Esophagus mucosa (tissue), 1 donor: ENCODE results near the gene THBS1. TPM values are rescaled to one million over a fixed set of nuclear protein-coding genes. Genes with fewer than 3 reads are reported as not detected.

ENCODE experiments used
- ATAC-seq: fragments of 200-7000 bp; cut with Tn5 transposase; one replicate; pipeline ENCODE4 v1.9.1; 2020
- total RNA-seq: library from RNA; stranded (reverse); gene quantifications from one replicate; pipeline ENCODE4 v1.2.4, GENCODE V29; 2023
- donor health status: DM: yes; HTN: yes; CAD: no.

The THBS1 gene
- total RNA-seq, 1 donor from 2014 or later = 16.3 TPM

- no peak for ATAC-seq
Measured at GRCh38 chr15:39574427-39574826, 6.5 kb upstream of the THBS1 start.

- no peak for ATAC-seq
Measured at GRCh38 chr15:39575180-39575579, 5.7 kb upstream of the THBS1 start.

- no peak for ATAC-seq
Measured at GRCh38 chr15:39578851-39579486, 1.9 kb upstream of the THBS1 start.

DNA sequence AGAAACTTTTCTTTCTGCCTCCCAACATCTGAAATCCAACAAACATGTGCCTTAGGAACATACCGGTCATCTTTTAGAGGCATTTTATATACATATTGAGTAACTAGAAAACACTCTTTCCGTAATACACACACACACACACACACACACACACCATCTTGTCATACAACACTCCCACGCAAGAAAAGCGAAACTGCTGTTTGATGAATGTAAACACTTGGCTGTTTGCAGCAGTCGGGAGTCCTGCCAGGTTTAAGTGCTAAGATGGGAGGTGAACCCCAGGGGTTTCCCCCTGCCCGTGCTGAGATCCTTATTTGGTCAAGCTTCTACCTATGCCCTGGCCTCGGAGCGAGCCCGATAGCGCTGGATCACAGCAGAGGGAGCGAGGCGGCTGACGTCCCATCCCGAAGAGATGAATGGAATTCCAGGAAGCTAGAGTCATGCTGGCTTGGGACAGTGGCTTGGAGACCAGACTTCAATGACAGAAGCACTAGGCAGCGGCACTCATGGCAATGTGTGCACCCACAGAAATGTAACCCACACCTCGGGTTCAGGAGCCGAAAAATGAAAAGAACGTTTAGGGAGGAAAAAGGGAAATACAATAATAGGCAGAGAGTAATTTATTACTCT is 1.3 kb upstream of the THBS1 start:
- peak; percentile 40 for ATAC-seq

DNA sequence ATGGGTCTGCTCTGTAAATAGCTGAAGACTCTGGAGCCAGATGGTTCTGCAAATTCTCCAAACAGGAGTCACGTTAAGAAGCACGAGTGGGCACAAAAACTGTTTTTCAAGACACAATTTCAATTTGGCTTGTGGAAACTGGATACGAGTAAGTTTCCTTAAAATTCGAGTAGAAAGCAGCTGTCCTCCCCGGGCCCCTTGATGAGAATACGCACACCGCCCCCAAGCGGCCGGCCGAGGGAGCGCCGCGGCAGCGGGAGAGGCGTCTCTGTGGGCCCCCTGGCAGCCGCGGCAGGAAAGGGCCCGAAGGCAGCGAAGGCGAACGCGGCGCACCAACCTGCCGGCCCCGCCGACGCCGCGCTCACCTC is 778 bp upstream of the THBS1 start:
- ATAC-seq = peak; percentile 91

DNA sequence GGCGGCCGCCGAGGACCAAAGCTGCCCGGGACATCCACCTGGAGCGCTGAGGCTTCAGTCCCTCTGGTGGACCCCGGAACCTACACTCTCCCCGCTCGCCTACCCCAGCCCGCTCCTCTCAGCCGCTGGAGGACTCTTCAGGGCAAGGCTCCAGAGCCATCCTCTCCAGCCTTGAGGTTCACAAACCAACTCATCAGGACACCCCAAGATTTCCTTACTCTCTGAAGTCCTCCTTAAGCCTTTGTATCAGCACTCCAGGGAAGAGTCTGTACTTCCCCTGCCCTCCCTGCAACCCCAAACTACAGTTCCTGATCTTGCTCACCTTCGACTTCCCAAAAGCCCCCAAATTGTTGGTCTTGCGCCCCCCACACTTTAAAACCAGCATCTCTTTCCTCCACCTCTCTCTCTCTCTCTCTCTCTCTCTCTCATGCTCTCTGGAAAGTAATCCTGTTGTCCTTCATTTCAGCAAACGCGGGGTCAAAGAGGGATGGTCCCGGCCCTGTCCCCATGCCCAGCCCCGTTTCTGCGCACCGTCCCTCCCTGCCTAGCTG is 438 bp downstream of the THBS1 start:
- peak; percentile 27 for ATAC-seq

GRCh38 chr15:39581793-39582285 is 960 bp downstream of the THBS1 start:
- peak; percentile 72 for ATAC-seq

GRCh38 chr15:39582286-39582976 is 1.6 kb downstream of the THBS1 start:
- no peak for ATAC-seq

- ATAC-seq = no peak
Measured at GRCh38 chr15:39582977-39583595, 2.2 kb downstream of the THBS1 start.

GRCh38 chr15:39583596-39584265 is 2.9 kb downstream of the THBS1 start:
- no peak for ATAC-seq

DNA sequence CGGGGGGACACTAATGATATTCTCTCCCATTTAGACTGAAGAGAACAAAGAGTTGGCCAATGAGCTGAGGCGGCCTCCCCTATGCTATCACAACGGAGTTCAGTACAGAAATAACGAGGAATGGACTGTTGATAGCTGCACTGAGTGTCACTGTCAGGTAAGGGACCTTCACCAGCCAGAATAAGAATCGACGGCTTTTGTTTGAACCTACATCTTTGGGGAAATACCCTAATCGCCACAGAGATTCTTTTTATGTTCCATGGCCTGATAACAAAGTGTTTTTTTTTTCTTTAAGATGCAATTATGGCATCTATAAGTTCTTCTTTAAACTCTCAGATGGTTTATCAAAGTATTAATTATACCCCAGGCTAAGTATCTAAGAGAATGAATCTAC is 3.4 kb downstream of the THBS1 start:
- ATAC-seq = no peak

DNA sequence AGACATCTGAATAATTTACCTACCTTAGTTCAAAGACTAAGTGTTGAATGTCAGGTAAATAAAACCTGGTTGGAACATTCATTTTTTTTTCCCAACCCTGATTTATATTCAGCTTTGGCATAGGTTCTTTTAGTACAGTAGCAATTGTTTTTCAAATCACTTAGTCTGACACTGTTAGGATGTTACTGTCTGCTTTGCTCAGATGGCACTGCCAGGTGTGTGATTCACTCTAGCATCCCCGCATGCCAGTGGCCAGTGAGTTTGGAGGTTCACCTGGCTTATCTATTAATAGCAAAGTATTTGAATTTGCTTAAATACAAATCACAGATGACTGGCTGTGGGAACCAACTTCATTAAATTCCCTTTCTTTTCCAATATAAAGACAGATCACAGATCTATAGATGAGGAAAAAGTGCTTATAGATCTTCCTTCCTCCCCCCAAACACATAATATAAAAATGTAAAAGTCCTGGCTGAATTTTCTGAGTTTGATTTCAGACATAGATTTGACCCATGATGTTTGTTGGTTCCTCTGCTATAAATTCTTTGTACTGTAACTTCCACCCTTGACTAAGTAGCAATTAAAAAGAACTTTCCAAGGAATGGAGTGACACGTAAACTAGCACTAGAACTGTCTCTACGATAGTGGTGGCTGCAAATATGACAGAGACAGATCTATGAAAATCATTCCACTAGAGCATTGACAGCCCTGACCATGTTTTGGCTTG is 3.9 kb downstream of the THBS1 start:
- ATAC-seq = no peak

DNA sequence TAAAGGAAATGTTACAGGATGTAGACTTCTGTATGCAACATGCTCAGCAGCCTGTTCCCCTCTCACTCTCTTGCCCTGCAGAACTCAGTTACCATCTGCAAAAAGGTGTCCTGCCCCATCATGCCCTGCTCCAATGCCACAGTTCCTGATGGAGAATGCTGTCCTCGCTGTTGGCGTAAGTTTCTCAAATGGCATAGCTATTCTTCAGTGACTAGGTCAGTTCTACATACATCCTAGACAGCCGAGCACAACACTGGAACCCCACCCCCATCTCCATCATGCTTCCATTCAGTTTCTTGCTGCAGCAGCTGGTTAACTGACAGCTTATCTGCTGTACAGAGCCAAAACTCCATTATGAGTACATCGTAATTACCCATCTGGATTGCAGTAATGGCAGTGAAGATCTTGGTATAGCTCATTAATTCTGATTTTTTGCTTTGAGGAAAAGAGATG is 4.5 kb downstream of the THBS1 start:
- no peak for ATAC-seq

- no peak for ATAC-seq
Measured at GRCh38 chr15:39585871-39586301, 5.0 kb downstream of the THBS1 start.

DNA sequence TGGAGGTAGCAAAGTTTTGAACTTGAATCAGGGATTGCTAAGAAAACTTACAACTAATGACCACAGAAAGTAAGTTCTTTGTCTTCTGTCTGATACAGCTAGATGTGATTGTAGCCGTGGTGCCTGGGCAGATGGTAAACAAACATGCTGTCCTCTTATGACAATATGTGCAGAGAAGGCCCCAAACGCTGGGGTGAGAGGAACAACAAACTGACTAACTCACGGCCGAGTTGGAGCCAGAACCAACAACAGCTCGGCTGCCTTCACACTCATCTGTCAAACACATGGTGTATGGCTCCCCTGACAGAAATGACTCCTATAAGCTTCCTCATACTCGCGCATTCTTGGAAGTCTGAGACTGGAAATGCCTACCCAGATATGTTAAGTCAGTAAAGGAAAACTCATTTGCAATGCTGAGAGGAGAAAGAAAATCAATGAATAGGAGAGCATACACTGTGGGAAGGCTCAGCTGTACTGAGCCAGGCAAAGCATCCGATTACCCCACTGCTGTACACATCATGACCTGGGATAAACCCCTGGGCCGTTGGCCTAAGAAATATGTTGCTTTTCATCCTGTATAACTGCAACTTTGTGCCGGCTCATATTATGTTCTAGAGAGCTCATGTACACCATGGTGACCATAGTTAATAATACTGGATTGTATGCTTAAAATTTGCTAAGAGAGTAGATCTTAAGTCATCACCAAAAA is 5.7 kb downstream of the THBS1 start:
- ATAC-seq = no peak

DNA sequence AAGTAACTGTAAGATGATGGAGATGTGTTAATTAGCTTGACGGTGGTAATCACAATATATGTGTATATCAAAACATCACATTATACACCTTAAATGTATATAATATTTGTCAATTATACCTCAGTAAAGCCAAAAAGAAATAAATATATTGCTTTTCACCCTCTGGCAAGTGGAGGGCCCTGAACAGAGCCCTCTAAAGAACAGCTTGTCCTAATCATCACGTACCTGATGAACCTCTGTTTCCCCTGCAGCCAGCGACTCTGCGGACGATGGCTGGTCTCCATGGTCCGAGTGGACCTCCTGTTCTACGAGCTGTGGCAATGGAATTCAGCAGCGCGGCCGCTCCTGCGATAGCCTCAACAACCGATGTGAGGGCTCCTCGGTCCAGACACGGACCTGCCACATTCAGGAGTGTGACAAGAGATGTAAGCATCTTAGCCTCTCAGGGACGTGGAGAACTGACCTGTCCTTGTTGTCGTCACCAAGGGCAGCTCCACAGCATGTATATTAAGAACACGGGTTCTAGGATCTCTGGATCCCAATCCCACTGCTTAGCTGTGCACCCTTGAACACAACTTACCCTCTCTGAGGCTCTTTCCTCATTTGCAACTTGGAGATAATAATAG is 6.3 kb downstream of the THBS1 start:
- no peak for ATAC-seq

DNA sequence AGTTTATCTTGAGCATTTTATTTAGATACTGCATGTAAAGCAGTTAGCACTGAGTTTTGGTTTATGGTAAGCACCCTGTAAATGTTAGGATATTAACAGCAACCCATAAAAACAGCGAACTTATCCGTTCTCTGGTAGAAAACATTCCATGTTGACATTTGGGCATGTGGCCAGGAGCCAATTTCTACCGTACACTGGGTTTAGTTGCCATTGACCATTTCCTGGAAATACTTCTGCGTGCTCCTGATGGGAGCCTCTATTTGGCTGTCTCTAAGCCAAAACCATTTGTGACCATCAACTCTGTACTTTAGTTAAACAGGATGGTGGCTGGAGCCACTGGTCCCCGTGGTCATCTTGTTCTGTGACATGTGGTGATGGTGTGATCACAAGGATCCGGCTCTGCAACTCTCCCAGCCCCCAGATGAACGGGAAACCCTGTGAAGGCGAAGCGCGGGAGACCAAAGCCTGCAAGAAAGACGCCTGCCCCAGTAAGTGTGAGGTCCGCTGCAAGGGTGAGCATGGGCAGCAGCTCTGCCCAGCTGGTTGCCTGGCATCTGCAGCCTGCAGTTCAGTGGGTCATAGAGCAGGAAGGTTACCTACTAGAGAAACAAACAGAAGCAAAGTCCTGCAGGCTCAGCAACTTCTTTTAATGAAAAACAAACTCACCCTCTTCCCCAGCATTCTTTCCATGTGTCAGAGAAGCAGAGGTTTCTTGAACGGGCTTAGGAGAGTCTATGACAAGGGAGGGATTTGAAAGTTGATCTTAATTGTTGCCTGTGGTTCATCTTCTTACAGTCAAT is 7.1 kb downstream of the THBS1 start:
- no peak for ATAC-seq

- no peak for ATAC-seq
Measured at GRCh38 chr15:39588531-39589192, 7.8 kb downstream of the THBS1 start.

DNA sequence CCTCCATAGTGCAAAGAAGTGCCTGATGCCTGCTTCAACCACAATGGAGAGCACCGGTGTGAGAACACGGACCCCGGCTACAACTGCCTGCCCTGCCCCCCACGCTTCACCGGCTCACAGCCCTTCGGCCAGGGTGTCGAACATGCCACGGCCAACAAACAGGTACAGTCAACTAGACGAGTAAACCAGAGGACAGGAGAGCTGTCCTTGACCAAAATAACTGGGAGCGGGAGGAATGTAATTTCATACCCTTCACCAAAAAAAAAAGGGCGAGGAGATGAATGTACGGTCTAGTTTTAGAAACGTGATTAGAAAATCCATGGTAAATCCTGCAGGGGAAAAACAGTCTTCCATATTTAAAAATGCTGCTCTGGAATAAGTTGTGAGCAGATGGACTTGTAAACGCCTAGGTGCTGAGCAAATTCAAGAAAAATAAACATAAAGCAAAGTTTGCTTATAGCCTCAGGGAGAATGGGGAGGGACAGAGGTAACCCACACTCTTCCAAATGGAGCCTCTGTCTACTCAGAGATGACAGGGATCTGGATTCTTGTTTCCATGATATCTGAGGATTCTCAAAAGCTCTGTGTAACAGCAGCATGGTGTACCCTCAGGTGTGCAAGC is 8.4 kb downstream of the THBS1 start:
- ATAC-seq = no peak
